ENCODE data around the gene MSN. TPM values are rescaled to one million over a fixed set of nuclear protein-coding genes. Genes with fewer than 3 reads are reported as not detected.
"Not testable (repeated sequence)": the region's sequence is repeated elsewhere in the genome, so short reads cannot be mapped to it uniquely, and the experiment has no call there.

The MSN gene
- total RNA-seq, 1 experiment from 2014 or later = 119 TPM

- TF ChIP-seq TCF7L2 (IDR thresholded peaks at IDR 0.05; ENCODE audit: borderline replicate concordance, extremely low read depth, insufficient read depth, insufficient read length) = peak; percentile 41
These were observed at the start of gene MSN (continued) for GRCh38 chrX:65667503-65668376.

GRCh38 chrX:65620096-65620705 is 47.3 kb upstream of the MSN start:
- H3K4me3 ChIP-seq (replicated peaks in 1 of 2; ENCODE audit: low read depth in 1 of 2, low read length in 2 of 2); H3K79me2 ChIP-seq (ENCODE audit: insufficient read depth, low read length); H4K20me1 ChIP-seq (ENCODE audit: insufficient read depth); DNase-seq (ENCODE audit: low read depth, low spot score); CTCF ChIA-PET; RAD21 ChIA-PET (ENCODE audit: low non-redundant PET in 1 of 2, low total read pairs in 2 of 2, uncharacterized antibody in 2 of 2, unreplicated experiment in 2 of 2); H3K9me2 ChIP-seq (ENCODE audit: insufficient read depth); H3K4me1 ChIP-seq (ENCODE audit: control insufficient read depth in 1 of 2, insufficient read depth in 2 of 2, low read length in 2 of 2); H2AFZ ChIP-seq (ENCODE audit: low read depth, low read length, poor library complexity, severe bottlenecking); H3K4me2 ChIP-seq (ENCODE audit: low read length); H3K27ac ChIP-seq (ENCODE audit: low read depth, low read length); H3K9ac ChIP-seq (ENCODE audit: low read length); ATAC-seq; BruUV-seq (replicated peaks); H3K9me3 ChIP-seq (ENCODE audit: control insufficient read depth in 1 of 2, insufficient read depth in 1 of 2, low read depth in 1 of 2, low read length in 2 of 2); intact Hi-C loops (cut with micrococcal nuclease); POLR2A ChIA-PET; H3K27me3 ChIP-seq (ENCODE audit: insufficient read depth, low read length); H3K36me3 ChIP-seq (ENCODE audit: control insufficient read depth in 1 of 2, insufficient read depth in 2 of 2, low read length in 2 of 2): not testable (repeated sequence)

DNA sequence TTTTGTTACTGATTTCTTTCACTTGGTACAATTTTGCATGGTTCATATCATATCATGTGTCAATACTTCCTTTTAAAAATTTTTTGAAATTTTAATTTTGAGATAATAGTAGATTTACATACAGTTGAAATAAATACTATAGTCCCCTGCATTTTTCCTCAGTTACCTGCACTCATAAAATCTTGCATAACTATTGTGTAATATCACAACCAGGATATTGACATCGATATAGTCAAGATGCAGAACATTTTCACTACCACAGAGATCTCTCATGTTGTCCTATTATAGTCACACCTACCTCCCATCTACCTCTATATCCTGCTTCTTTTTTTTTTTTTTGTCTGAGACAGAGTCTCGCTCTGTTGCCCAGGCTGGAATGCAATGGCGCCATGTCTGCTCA is 36.7 kb upstream of the MSN start:
- BruUV-seq (replicated peaks) = no TSS peak
- Histone ChIP-seq H3K79me2 (ENCODE audit: insufficient read depth, low read length) (no peaks in the 10 kb centered on the region), H3K4me1 (ENCODE audit: control insufficient read depth in 1 of 2, insufficient read depth in 2 of 2, low read length in 2 of 2) (peaks cover 0 to 3% of the 10 kb centered on the region in 2 experiments; a peak in 1 of 4 replicates), H3K9me2 (ENCODE audit: insufficient read depth) (no peaks in the 10 kb centered on the region), H3K36me3 (ENCODE audit: control insufficient read depth in 1 of 2, insufficient read depth in 2 of 2, low read length in 2 of 2) (no peaks in the 10 kb centered on the region), H3K27ac (ENCODE audit: low read depth, low read length) (no peak overlapping the region), H3K4me2 (ENCODE audit: low read length) (no peak overlapping the region), H2AFZ (ENCODE audit: low read depth, low read length, poor library complexity, severe bottlenecking) (no peak overlapping the region), H3K9me3 (ENCODE audit: control insufficient read depth in 1 of 2, insufficient read depth in 1 of 2, low read depth in 1 of 2, low read length in 2 of 2) (no peaks in the 10 kb centered on the region), H3K4me3 (replicated peaks in 1 of 2; ENCODE audit: low read depth in 1 of 2, low read length in 2 of 2) (no peak overlapping the region), H3K27me3 (ENCODE audit: insufficient read depth, low read length) (no peaks in the 10 kb centered on the region), H3K9ac (ENCODE audit: low read length) (no peak overlapping the region), H4K20me1 (ENCODE audit: insufficient read depth) (no peaks in the 10 kb centered on the region)
- ChIA-PET POLR2A (no interaction called here), CTCF (no interaction called here), RAD21 (ENCODE audit: low non-redundant PET in 1 of 2, low total read pairs in 2 of 2, uncharacterized antibody in 2 of 2, unreplicated experiment in 2 of 2) (no interaction called here)
- ATAC-seq = no peak
- no peak for DNase-seq (ENCODE audit: low read depth, low spot score)
- intact Hi-C loops (cut with micrococcal nuclease) = no loop called here
- TF ChIP-seq SIN3A (IDR thresholded peaks at IDR 0.05; ENCODE audit: low read depth) (no peak), EZH2phosphoT487 (IDR thresholded peaks at IDR 0.05; ENCODE audit: borderline replicate concordance) (no peak), EZH2 (IDR thresholded peaks at IDR 0.05) (no peak), ELF1 (IDR thresholded peaks at IDR 0.05; ENCODE audit: borderline replicate concordance, low read depth) (no peak), EGR1 (IDR thresholded peaks at IDR 0.05; ENCODE audit: low read depth) (no peak), MAX (IDR thresholded peaks at IDR 0.05) (no peak), REST (IDR thresholded peaks at IDR 0.05; ENCODE audit: low read depth) (no peak), ZNF274 (IDR thresholded peaks at IDR 0.05; ENCODE audit: low read depth, low read length) (no peak), POLR2AphosphoS5 (IDR thresholded peaks at IDR 0.05; ENCODE audit: low read depth, low read length) (no peak), TCF7L2 (IDR thresholded peaks at IDR 0.05; ENCODE audit: borderline replicate concordance, extremely low read depth, insufficient read depth, insufficient read length) (no peak), SP1 (IDR thresholded peaks at IDR 0.05; ENCODE audit: low read depth) (no peak), ZFX (IDR thresholded peaks at IDR 0.05) (no peak), CEBPB (IDR thresholded peaks at IDR 0.05; ENCODE audit: low read depth) (no peak)
